ENCODE measurements around the gene SDHB.

Gene SDHB

DNA sequence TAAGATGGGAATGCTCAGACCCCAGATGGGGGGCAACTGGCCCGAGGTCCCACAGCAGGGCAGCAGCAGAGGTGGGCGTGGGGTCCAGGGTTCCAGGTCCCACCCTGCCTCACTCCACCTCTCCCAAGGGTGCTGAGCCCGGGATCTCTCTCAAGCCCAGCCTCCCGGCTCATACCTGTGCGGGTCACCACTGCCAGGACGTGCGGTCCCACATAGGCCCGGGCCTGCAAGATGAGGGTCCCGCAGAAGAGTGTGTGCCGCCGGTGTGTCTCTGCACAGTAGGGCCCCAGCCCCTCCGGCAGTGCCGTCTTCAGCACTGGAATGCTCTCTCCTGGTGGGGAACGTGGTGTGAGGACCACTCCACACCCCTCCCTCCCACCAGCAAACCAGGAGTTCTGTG lies 57.0 kb downstream of the SDHB start:
- no peak for TF ChIP-seq CTCF (IDR thresholded peaks at IDR 0.05; ENCODE audit: low read depth, low read length)
- H3K4me3 ChIP-seq (ENCODE audit: low read depth, low read length): no peak overlapping the region
- DNase-seq (ENCODE audit: low read depth, low spot score): no peak
- in situ Hi-C loops (cut with HindIII; ENCODE audit: low sequenced_read_pairs): no loop called here

DNA sequence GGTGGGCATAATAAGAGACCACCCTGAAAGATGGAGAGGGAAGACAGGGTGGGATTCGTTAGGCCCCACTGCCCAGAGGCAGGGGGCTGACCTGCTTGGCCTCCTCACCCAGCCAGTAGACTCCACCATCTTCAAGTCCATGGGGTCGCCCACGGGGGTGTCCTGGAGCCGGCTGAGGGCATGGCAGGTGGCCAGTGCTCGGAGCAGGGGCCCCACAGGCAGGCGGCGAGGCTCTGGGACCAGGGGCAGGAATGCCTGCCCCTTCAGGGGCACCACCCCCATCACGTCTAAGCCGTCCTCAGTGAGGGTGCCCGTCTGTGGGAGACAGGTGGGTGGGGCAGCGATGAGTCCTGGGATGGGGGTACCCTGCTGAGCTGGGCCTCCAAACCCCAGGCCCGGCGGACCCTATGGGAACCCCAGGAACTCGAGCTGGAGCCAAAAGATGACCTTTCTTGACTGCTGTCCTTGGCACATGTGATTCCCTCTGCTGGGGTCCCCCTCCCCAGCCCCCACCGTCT lies 60.3 kb downstream of the SDHB start:
- no peak for TF ChIP-seq CTCF (IDR thresholded peaks at IDR 0.05; ENCODE audit: low read depth, low read length)
- no peak for DNase-seq (ENCODE audit: low read depth, low spot score)
- no peak overlapping the region for H3K4me3 ChIP-seq (ENCODE audit: low read depth, low read length)
- in situ Hi-C loops (cut with HindIII; ENCODE audit: low sequenced_read_pairs): no loop called here

GRCh38 chr1:16992675-16993074 lies 61.2 kb downstream of the SDHB start:
- in situ Hi-C loops (cut with HindIII; ENCODE audit: low sequenced_read_pairs): no loop called here
- no peak for DNase-seq (ENCODE audit: low read depth, low spot score)
- no peak overlapping the region for H3K4me3 ChIP-seq (ENCODE audit: low read depth, low read length)
- no peak for TF ChIP-seq CTCF (IDR thresholded peaks at IDR 0.05; ENCODE audit: low read depth, low read length)

DNA sequence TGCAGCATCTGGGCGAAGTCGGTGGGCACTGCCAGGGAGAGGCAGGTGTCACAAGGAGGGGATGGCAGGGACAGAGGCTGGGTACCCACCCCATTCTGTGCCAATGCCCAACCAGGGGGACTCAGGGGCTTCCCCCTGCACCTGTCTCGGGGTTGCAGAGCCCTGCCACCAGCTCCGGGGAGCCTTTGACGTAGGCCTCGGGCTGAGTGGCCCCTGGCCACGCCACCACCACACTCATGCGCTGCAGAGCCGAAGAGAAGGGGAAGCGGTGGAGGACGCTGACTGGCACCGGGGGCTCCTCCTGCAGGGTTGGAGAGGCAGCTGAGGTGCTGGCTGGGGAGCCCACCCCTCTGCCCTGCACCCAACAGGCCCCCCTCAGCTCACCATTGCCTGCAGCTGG lies 61.7 kb downstream of the SDHB start:
- in situ Hi-C loops (cut with HindIII; ENCODE audit: low sequenced_read_pairs): no loop called here
- no peak for DNase-seq (ENCODE audit: low read depth, low spot score)
- TF ChIP-seq CTCF (IDR thresholded peaks at IDR 0.05; ENCODE audit: low read depth, low read length): no peak
- H3K4me3 ChIP-seq (ENCODE audit: low read depth, low read length): no peak overlapping the region

- no peak for DNase-seq (ENCODE audit: low read depth, low spot score)
- no peak for TF ChIP-seq CTCF (IDR thresholded peaks at IDR 0.05; ENCODE audit: low read depth, low read length)
- no peak overlapping the region for H3K4me3 ChIP-seq (ENCODE audit: low read depth, low read length)
- in situ Hi-C loops (cut with HindIII; ENCODE audit: low sequenced_read_pairs): no loop called here
These were observed 62.3 kb downstream of the SDHB start for GRCh38 chr1:16991571-16991970.

DNA sequence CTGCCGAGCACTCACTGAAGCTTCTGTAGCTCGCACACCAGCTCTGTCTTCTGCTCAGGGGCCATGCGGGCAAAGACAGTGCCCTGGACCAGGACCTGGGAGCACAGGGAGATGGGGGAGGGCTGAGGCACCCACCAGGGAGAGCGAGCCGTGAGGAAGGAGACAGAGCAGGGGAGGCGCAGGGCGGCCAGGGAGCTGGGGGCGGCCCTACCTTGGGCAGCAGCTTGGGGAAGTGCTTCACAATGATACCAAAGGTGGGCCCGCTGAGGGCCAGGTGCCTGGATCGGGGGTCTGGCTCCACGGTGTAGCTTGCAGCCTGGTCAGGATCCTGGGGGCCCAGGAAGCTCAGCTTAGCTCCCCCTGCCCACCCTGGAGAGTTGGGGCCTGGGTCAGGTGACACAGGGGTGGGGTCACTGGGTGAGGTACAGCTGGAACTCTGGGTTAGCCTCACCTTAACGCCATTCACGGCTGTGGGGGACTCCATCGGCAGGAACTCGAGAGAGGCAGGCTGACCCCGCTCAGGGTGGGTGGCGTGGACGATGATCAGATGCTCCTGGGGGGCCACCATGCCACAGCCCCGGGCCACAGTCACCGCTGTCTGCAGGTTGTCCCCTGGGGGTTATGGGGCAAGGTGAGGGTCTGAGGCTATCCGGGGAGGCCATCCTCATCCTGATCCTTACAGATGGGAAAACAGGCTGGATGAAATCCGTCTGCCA lies 64.0 kb downstream of the SDHB start:
- no peak overlapping the region for H3K4me3 ChIP-seq (ENCODE audit: low read depth, low read length)
- TF ChIP-seq CTCF (IDR thresholded peaks at IDR 0.05; ENCODE audit: low read depth, low read length): no peak
- DNase-seq (ENCODE audit: low read depth, low spot score): no peak
- in situ Hi-C loops (cut with HindIII; ENCODE audit: low sequenced_read_pairs): no loop called here
